HepG2 (cell line): ENCODE data around the gene HLA-DMB. TPM values are rescaled to one million over a fixed set of nuclear protein-coding genes. Genes with fewer than 3 reads are reported as not detected.

ENCODE experiments used
- ATAC-seq: fragments of 200-7000 bp; cut with Tn5 transposase; 3 replicates; pipeline ENCODE4 v1.9.1; 2020; ENCODE audit warnings: mild to moderate bottlenecking, moderate library complexity
- BruUV-seq: library from RNA; stranded (reverse); fragments of 400-500 nt; replicated peaks from 2 replicates; lab custom pipeline; 2021; lab: Mats Ljungman, UMichigan
- CTCF ChIA-PET: fragments of 300-600 bp; formaldehyde crosslinking; extraction: SDS; loops from one replicate; lab custom pipeline; 2021; ENCODE audit warnings: low total read pairs, inconsistent platforms, low intra/inter-chr PET ratio; lab: Yijun Ruan, JAX
- POLR2A ChIA-PET: fragments of 350-600 bp; sonication (Branson Sonifier 250); formaldehyde crosslinking; loops from one replicate; lab custom pipeline; 2020; ENCODE audit warnings: antibody characterized with exemption, inconsistent platforms; lab: Yijun Ruan, JAX
- DNase-seq: peaks from one replicate; pipeline ENCODE4 v3.0.0-alpha.2; 2015; ENCODE audit warnings: low spot score
- FAIRE-seq: peaks from 3 replicates; lab custom pipeline; 2011; peaks lifted over from hg19 to GRCh38; lab: Jason Lieb, UNC
- H2AFZ ChIP-seq: one replicate; pipeline ENCODE4 v1.6.1; 2011; ENCODE audit warnings: low read length, inconsistent platforms
- H3K27ac ChIP-seq: fragments of 300-600 bp; 3 replicates; pipeline ENCODE4 v1.8.0; 2011; ENCODE audit warnings: mixed run types, mild to moderate bottlenecking, mixed read lengths, low read length, inconsistent platforms; ENCODE audit not compliant: insufficient read depth; ENCODE audit errors: extremely low read length
- H3K27me3 ChIP-seq, 2 experiments: fragments of 200-600 bp in 1 of 2; 2 replicates in 1 of 2; 3 replicates in 1 of 2; pipeline versions ENCODE4 v1.6.0 to v1.8.0; 2011; ENCODE audit warnings: low read length in 2 of 2, mild to moderate bottlenecking in 2 of 2, moderate library complexity in 2 of 2, inconsistent platforms in 1 of 2; ENCODE audit not compliant: insufficient read depth in 2 of 2, control insufficient read depth in 1 of 2
- H3K36me3 ChIP-seq, 2 experiments: fragments of 200-600 bp in 1 of 2; replicated peaks in 1 of 2; 2 replicates in 1 of 2; 3 replicates in 1 of 2; pipeline versions ENCODE4 v1.5.1 to v1.8.0; 2011; ENCODE audit warnings: low read length in 2 of 2, inconsistent platforms in 1 of 2; ENCODE audit not compliant: insufficient read depth in 2 of 2, control insufficient read depth in 1 of 2
- H3K4me1 ChIP-seq: 2 replicates; pipeline ENCODE4 v1.5.1; 2012; ENCODE audit warnings: low read length, inconsistent platforms; ENCODE audit not compliant: insufficient read depth
- H3K4me2 ChIP-seq: 2 replicates; pipeline ENCODE4 v1.6.0; 2011; ENCODE audit warnings: low read depth, low read length, inconsistent platforms
- H3K4me3 ChIP-seq, 3 experiments: fragments of 200-600 bp in 1 of 3; sonication (generic), shearing (Covaris generic) in 1 of 3; replicated peaks in 1 of 3; 2 replicates each; pipeline ENCODE4 v1.5.1; 2011 to 2016; ENCODE audit warnings: low read length in 3 of 3, inconsistent platforms in 2 of 3, low read depth in 2 of 3, mild to moderate bottlenecking in 2 of 3, control low read depth in 1 of 3, mixed read lengths in 1 of 3; ENCODE audit not compliant: insufficient read depth in 1 of 3
- H3K79me2 ChIP-seq: one replicate; pipeline ENCODE4 v1.6.1; 2011; ENCODE audit warnings: low read length, inconsistent platforms; ENCODE audit not compliant: insufficient read depth
- H3K9ac ChIP-seq: 2 replicates; pipeline ENCODE4 v1.6.0; 2011; ENCODE audit warnings: mild to moderate bottlenecking, low read depth, low read length, inconsistent platforms; ENCODE audit not compliant: insufficient read depth
- H3K9me3 ChIP-seq: 2 replicates; pipeline ENCODE4 v1.5.1; 2012; ENCODE audit warnings: mild to moderate bottlenecking, low read length
- H4K20me1 ChIP-seq: 2 replicates; pipeline ENCODE4 v1.6.0; 2011; ENCODE audit warnings: inconsistent platforms, mild to moderate bottlenecking, low read length, moderate library complexity; ENCODE audit not compliant: insufficient read depth
- DMTF1 ChIP-seq: sonication (generic); formaldehyde crosslinking; IDR thresholded peaks from 2 replicates; pipeline ENCODE4 v1.4.0; 2020; ENCODE audit warnings: mild to moderate bottlenecking, missing genetic modification reagents
- NCOR1 ChIP-seq: fragments of 200-600 bp; sonication (generic); IDR thresholded peaks from 2 replicates; pipeline ENCODE4 v1.7.0; 2017; ENCODE audit warnings: antibody characterized with exemption, low read length, borderline replicate concordance
- NR2F2 ChIP-seq: IDR thresholded peaks from 2 replicates; pipeline ENCODE4 v1.6.1; 2012; ENCODE audit warnings: low read depth, inconsistent platforms, borderline replicate concordance
- PITX1 ChIP-seq: sonication (generic); formaldehyde crosslinking; IDR thresholded peaks from 2 replicates; pipeline ENCODE4 v1.5.1; 2020; ENCODE audit warnings: mild to moderate bottlenecking, missing genetic modification reagents
- RFX1 ChIP-seq: fragments of 450-650 bp; IDR thresholded peaks from 2 replicates; pipeline ENCODE4 v1.6.1; 2017
- SNAPC4 ChIP-seq: sonication (generic); formaldehyde crosslinking; IDR thresholded peaks from 2 replicates; pipeline ENCODE4 v1.4.0; 2020; ENCODE audit warnings: mild to moderate bottlenecking, missing genetic modification reagents
- TARDBP ChIP-seq: sonication (generic); formaldehyde crosslinking; IDR thresholded peaks from 2 replicates; pipeline ENCODE4 v1.8.0; 2022; ENCODE audit warnings: mild to moderate bottlenecking, missing genetic modification reagents
- U2AF1 ChIP-seq: fragments of 200-400 bp; formaldehyde crosslinking; optimal IDR thresholded peaks from 2 replicates; pipeline ENCODE3; 2017; ENCODE audit warnings: mild to moderate bottlenecking, low read depth, low read length
- ZNF33A ChIP-seq: sonication (generic); formaldehyde crosslinking; IDR thresholded peaks from 2 replicates; pipeline ENCODE4 v1.5.1; 2020; ENCODE audit warnings: missing genetic modification reagents, mild to moderate bottlenecking, moderate library complexity, borderline replicate concordance
- ZNF740 ChIP-seq: sonication (generic); formaldehyde crosslinking; IDR thresholded peaks from 2 replicates; pipeline ENCODE4 v1.4.0; 2020; ENCODE audit warnings: missing genetic modification reagents
- ZNF75D ChIP-seq: sonication (generic); formaldehyde crosslinking; IDR thresholded peaks from 2 replicates; pipeline ENCODE4 v1.8.1; 2023; ENCODE audit warnings: missing genetic modification reagents, mild to moderate bottlenecking, borderline replicate concordance
- WGBS: methylation state at CpG from one replicate; pipeline ENCODE4 v1.1.6; 2017; ENCODE audit warnings: low lambda C conversion rate; 5-methylcytosine and 5-hydroxymethylcytosine counted together
- in situ Hi-C: cut with HindIII; loops from 2 replicates; pipeline ENCODE4 v1.10.0; 2017; ENCODE audit warnings: low pct_unique_long_range_greater_than_20kb; ENCODE audit not compliant: extremely low pct_ligation_motif_present
- intact Hi-C: fragments of 100-400 bp; cut with micrococcal nuclease; formaldehyde crosslinking; loops from one replicate; pipeline ENCODE4 v1.10.0; 2022; ENCODE audit not compliant: unreplicated experiment
- polyA plus RNA-seq, 8 experiments: library from polyadenylated mRNA; depleted of rRNA in 3 of 8; stranded (reverse) in 7 of 8; unstranded in 1 of 8; fragments of >200 nt; fragmentation: Illumina TruSeq in 4 of 8; extraction: Trizol in 4 of 8; gene quantifications; 2 replicates each; pipeline versions ENCODE4 v1.2.1 to v1.2.3, GENCODE V29; 2011 to 2016; ENCODE audit warnings: low read depth in 4 of 8, missing spikeins in 1 of 8, mixed read lengths in 1 of 8; ENCODE audit not compliant: insufficient read depth in 1 of 8
- total RNA-seq, 5 experiments: library from RNA; depleted of rRNA; stranded (reverse); fragments of >200 nt; fragmentation: Illumina TruSeq; extraction: Trizol; gene quantifications; 2 replicates each; pipeline ENCODE4 v1.2.3, GENCODE V29; 2016; ENCODE audit warnings: low read depth in 1 of 5

Gene HLA-DMB
- total and polyA plus RNA-seq, 2 of the 13 experiments (the other 11 are each of a cell fraction or from before 2014, with no cell fraction given), result not detected

GRCh38 chr6:32962213-32962826 is 21.5 kb upstream of the HLA-DMB start:
- no peaks in the 10 kb centered on the region for H4K20me1 ChIP-seq
- POLR2A ChIA-PET, result interaction anchor here (2.6 kb wide), 1 partner anchor 10 kb away, joined by 8 read pairs; no protein-coding TSS in a partner anchor
- intact Hi-C loops (no loop called here), in situ Hi-C loops (loop anchor here (25.0 kb wide), 1 partner anchor 1050 kb away; the partner anchor contains the start of gene ZBTB12)
- no peak overlapping the region for H3K4me2 ChIP-seq
- peaks cover 7% of the 10 kb centered on the region for H3K79me2 ChIP-seq
- no peak for TF ChIP-seq NCOR1
- TF ChIP-seq ZNF740 (CRISPR knock-in tag), result no peak
- TF ChIP-seq NR2F2, result no peak
- no peak for TF ChIP-seq U2AF1
- TF ChIP-seq RFX1, result no peak
- TF ChIP-seq ZNF75D, result no peak
- TF ChIP-seq ZNF33A (CRISPR knock-in tag), result no peak
- H3K4me3 ChIP-seq, result no peak overlapping the region
- no peak overlapping the region for H3K27ac ChIP-seq
- FAIRE-seq, result no peak
- CTCF ChIA-PET, result no interaction called here
- H3K36me3 ChIP-seq, result no peaks in the 10 kb centered on the region
- WGBS, result 74% methylated on average over 1 of the region's 1 CpG
- H3K4me1 ChIP-seq, result peaks cover 23% of the 10 kb centered on the region
- H3K9ac ChIP-seq, result no peak overlapping the region
- no peak for ATAC-seq
- H3K9me3 ChIP-seq, result no peaks in the 10 kb centered on the region
- no peak overlapping the region for H2AFZ ChIP-seq
- no peak for DNase-seq
- H3K27me3 ChIP-seq, result no peaks in the 10 kb centered on the region
- no TSS peak for BruUV-seq

GRCh38 chr6:32960563-32960962 is 19.7 kb upstream of the HLA-DMB start:
- ATAC-seq (no peak), DNase-seq (no peak), FAIRE-seq (no peak)
- no TSS peak for BruUV-seq
- 75% methylated on average over 5 of the region's 5 CpGs for WGBS
- CTCF ChIA-PET, result no interaction called here
- Histone ChIP-seq H3K4me3 (no peak overlapping the region), H3K9ac (no peak overlapping the region), H3K36me3 (no peaks in the 10 kb centered on the region), H3K27me3 (no peaks in the 10 kb centered on the region; a peak in 1 of 5 replicates), H3K4me2 (no peak overlapping the region), H2AFZ (no peak overlapping the region), H3K79me2 (no peaks in the 10 kb centered on the region), H3K27ac (no peak overlapping the region), H3K9me3 (no peaks in the 10 kb centered on the region), H4K20me1 (no peaks in the 10 kb centered on the region), H3K4me1 (peaks cover 5% of the 10 kb centered on the region)
- intact Hi-C loops, result no loop called here
- POLR2A ChIA-PET, result interaction anchor here (1.6 kb wide), 1 partner anchor 11 kb away, joined by 6 read pairs; no protein-coding TSS in a partner anchor
- in situ Hi-C loops, result loop anchor here (25.0 kb wide), 1 partner anchor 1048 kb away; the partner anchor contains the start of gene ZBTB12
- TF ChIP-seq SNAPC4, result no peak
- TF ChIP-seq TARDBP (CRISPR knock-in tag), result no peak
- TF ChIP-seq PITX1 (CRISPR knock-in tag), result no peak
- no peak for TF ChIP-seq DMTF1 (CRISPR knock-in tag)
